IPS DF 4.7 (cell line): ENCODE data around the gene CDYL2.

Experiments used
- DNase-seq: peaks from one replicate; pipeline ENCODE4 v3.0.0-alpha.2; 2013; ENCODE audit warnings: low spot score; ENCODE audit errors: extremely low read depth

CDYL2 gene

GRCh38 chr16:80554033-80554432 lies 250.4 kb downstream of the CDYL2 start:
- DNase-seq = no peak

- no peak for DNase-seq
Observed at GRCh38 chr16:80552277-80552676, 252.1 kb downstream of the CDYL2 start.
